Left ventricle myocardium inferior (tissue), 1 donor: ENCODE data around the gene KLHL29. TPM values are rescaled to one million over a fixed set of nuclear protein-coding genes. Genes with fewer than 3 reads are reported as not detected.

Experiments
- DNase-seq: peaks from one replicate; pipeline ENCODE4 v3.0.0-alpha.2; 2020
- H3K27ac ChIP-seq: fragments of 200-600 bp; replicated peaks from 2 replicates; pipeline ENCODE4 v1.8.0; 2021
- H3K27me3 ChIP-seq: fragments of 200-600 bp; 2 replicates; pipeline ENCODE4 v1.8.0; 2021; ENCODE audit warnings: low read depth
- H3K36me3 ChIP-seq: fragments of 200-600 bp; 2 replicates; pipeline ENCODE4 v1.8.0; 2021
- H3K4me1 ChIP-seq: fragments of 200-600 bp; 2 replicates; pipeline ENCODE4 v1.8.0; 2021
- H3K4me3 ChIP-seq: fragments of 200-600 bp; 2 replicates; pipeline ENCODE4 v1.8.0; 2021; ENCODE audit warnings: mild to moderate bottlenecking, moderate library complexity
- H3K9me3 ChIP-seq: fragments of 200-600 bp; replicated peaks from 2 replicates; pipeline ENCODE4 v1.8.0; 2021
- CTCF ChIP-seq: fragments of 200-600 bp; IDR thresholded peaks from 2 replicates; pipeline ENCODE4 v1.8.0; 2021; ENCODE audit warnings: antibody characterized with exemption, mild to moderate bottlenecking, borderline replicate concordance
- intact Hi-C: fragments of 100-400 bp; cut with micrococcal nuclease; formaldehyde crosslinking; loops from one replicate; pipeline ENCODE4 v1.11.0; 2022
- total RNA-seq: library from RNA; stranded (reverse); fragmentation: NEBNext Ultra II Directional; extraction: Animal tissue kit (Norgen Biotek cat#: 25700); gene quantifications from one replicate; pipeline ENCODE4 v1.2.1, GENCODE V29; 2021
- donor health status: DM: no; HTN: yes; CAD: no; lungs with severe emphysema.

KLHL29 gene
- total RNA-seq, 1 donor from 2014 or later: 1.1 TPM

GRCh38 chr2:23510471-23510870 lies 125.5 kb downstream of the KLHL29 start:
- Histone ChIP-seq H3K27me3 (peaks cover 70% of the 10 kb centered on the region), H3K27ac (no peak overlapping the region), H3K4me1 (peaks cover 59% of the 10 kb centered on the region), H3K9me3 (no peaks in the 10 kb centered on the region), H3K4me3 (no peak overlapping the region), H3K36me3 (no peaks in the 10 kb centered on the region)
- peak; percentile 46 for DNase-seq
- TF ChIP-seq CTCF: no peak
- intact Hi-C loops: no loop called here

GRCh38 chr2:23512778-23513177 lies 127.8 kb downstream of the KLHL29 start:
- intact Hi-C loops: no loop called here
- no peak for DNase-seq
- Histone ChIP-seq H3K27me3 (peaks cover 82% of the 10 kb centered on the region), H3K36me3 (no peaks in the 10 kb centered on the region), H3K27ac (no peak overlapping the region), H3K4me1 (peaks cover 36% of the 10 kb centered on the region), H3K9me3 (no peaks in the 10 kb centered on the region), H3K4me3 (no peak overlapping the region)
- TF ChIP-seq CTCF: no peak

- Histone ChIP-seq H3K4me1 (peaks cover 31% of the 10 kb centered on the region), H3K9me3 (no peaks in the 10 kb centered on the region), H3K27me3 (peaks cover 82% of the 10 kb centered on the region), H3K27ac (no peak overlapping the region), H3K4me3 (no peak overlapping the region), H3K36me3 (no peaks in the 10 kb centered on the region)
- intact Hi-C loops: no loop called here
- TF ChIP-seq CTCF: no peak
- DNase-seq: no peak
These were observed 128.4 kb downstream of the KLHL29 start for GRCh38 chr2:23513245-23513871.

GRCh38 chr2:23513872-23514793 lies 129.2 kb downstream of the KLHL29 start:
- intact Hi-C loops: no loop called here
- H3K9me3 ChIP-seq: no peaks in the 10 kb centered on the region
- peaks cover 81% of the 10 kb centered on the region for H3K27me3 ChIP-seq
- no peak for DNase-seq
- H3K27ac ChIP-seq: no peak overlapping the region
- H3K4me3 ChIP-seq: no peak overlapping the region
- TF ChIP-seq CTCF: no peak
- peaks cover 35% of the 10 kb centered on the region for H3K4me1 ChIP-seq
- H3K36me3 ChIP-seq: no peaks in the 10 kb centered on the region

- peaks cover 26% of the 10 kb centered on the region for H3K4me1 ChIP-seq
- peaks cover 80% of the 10 kb centered on the region for H3K27me3 ChIP-seq
- no peak overlapping the region for H3K27ac ChIP-seq
- TF ChIP-seq CTCF: no peak
- no peaks in the 10 kb centered on the region for H3K9me3 ChIP-seq
- H3K4me3 ChIP-seq: no peak overlapping the region
- no peak for DNase-seq
- no peaks in the 10 kb centered on the region for H3K36me3 ChIP-seq
- intact Hi-C loops: no loop called here
These were observed 131.7 kb downstream of the KLHL29 start for GRCh38 chr2:23516520-23517256.
